Stimulated activated CD8-positive, alpha-beta memory T cell treated with anti-CD3 and anti-CD28 coated beads, Interleukin-7, amount 100 ng/mL, for 48 hours (primary cell): ENCODE results near the gene TAOK3.
"Not testable (repeated sequence)": the region's sequence is repeated elsewhere in the genome, so short reads cannot be mapped to it uniquely, and the experiment has no call there.

Source experiments
- DNase-seq, 2 donors: peaks; one replicate each; pipeline ENCODE4 v3.0.0-alpha.2; 2020; ENCODE audit warnings: low read depth in 1 of 2; ENCODE audit errors: extremely low read depth in 1 of 2

Gene TAOK3

GRCh38 chr12:118145798-118146156 lies 226.9 kb downstream of the TAOK3 start:
- no peak for DNase-seq

GRCh38 chr12:118145113-118145797 lies 227.5 kb downstream of the TAOK3 start:
- DNase-seq: no peak

DNA sequence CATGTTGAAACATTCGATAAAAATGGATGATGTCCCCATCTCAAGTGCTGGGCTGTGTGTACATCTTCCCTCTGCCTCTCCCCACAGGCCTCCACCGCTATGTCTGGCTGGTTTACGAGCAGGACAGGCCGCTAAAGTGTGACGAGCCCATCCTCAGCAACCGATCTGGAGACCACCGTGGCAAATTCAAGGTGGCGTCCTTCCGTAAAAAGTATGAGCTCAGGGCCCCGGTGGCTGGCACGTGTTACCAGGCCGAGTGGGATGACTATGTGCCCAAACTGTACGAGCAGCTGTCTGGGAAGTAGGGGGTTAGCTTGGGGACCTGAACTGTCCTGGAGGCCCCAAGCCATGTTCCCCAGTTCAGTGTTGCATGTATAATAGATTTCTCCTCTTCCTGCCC lies 228.2 kb downstream of the TAOK3 start:
- DNase-seq: no peak

GRCh38 chr12:118140825-118141224 lies 231.9 kb downstream of the TAOK3 start:
- no peak for DNase-seq

- no peak for DNase-seq
Observed at GRCh38 chr12:118137148-118137678, 235.5 kb downstream of the TAOK3 start.

DNA sequence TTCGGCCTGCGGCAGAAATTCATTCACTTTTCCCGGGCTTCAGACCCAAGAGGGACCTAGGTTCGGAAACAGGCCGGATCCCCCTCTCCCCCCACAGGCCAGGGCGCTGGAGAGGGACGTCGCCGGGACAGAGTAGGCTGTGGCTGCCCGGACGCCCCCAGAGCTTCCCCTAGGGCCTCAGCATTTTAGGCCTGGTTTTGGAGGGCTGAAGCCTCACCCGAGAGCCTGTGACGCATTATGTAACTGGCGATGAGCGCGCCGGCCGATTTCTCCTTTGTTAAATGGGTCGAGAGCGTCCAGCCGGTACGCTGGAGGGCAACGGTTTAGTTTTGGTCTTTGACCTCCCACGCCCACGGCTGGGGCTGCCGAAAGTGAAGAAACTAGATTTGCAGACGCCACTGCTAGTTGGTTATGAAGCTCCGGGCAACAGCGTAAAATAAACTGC lies 236.1 kb downstream of the TAOK3 start:
- DNase-seq: peak; percentile 19 to 20

- peak; percentile 88 to 90 for DNase-seq
Observed at GRCh38 chr12:118135788-118136558, 236.7 kb downstream of the TAOK3 start, which contains the start of gene PEBP1. Gene PEBP1 (plus strand): TSS chr12:118136124. CDS start chr12:118136210, 86 bp downstream.

- DNase-seq: not testable (repeated sequence)
Observed at GRCh38 chr12:118129436-118129835, 243.3 kb downstream of the TAOK3 start.

GRCh38 chr12:118127867-118128266 lies 244.8 kb downstream of the TAOK3 start:
- DNase-seq: no peak

DNA sequence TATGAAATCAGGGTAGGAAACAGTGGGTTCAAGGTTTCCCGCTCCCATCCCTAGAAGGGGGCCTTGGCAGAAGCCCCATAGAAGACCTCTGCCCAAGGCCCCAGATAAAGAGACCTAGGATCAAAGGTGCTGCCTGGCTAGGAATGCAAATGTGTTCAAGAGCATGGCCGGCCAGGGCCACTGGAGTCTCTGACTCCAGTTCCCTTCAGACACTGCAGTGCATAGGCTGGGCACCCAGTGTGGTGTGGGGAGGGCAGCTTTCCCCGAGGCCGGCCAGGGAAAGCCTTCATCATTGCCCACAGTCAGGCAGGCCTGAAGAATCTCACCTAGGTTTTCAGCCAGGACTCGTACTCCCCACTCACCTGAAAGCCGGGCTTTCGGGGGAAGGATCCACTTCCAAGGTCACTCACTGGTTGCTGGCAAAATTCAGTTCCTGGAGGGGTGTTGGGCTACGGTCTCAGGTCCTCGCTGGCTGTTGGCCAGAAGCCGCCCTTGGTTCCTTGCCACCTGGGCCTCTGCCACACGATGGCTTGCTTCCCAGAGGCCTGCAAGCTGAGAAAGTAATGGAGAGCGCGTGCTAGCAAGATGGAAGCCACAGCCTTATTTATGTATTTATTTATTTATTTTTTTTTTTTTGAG lies 246.5 kb downstream of the TAOK3 start:
- DNase-seq: no peak

- no peak for DNase-seq
Observed at GRCh38 chr12:118125743-118126118, 247.0 kb downstream of the TAOK3 start.

DNA sequence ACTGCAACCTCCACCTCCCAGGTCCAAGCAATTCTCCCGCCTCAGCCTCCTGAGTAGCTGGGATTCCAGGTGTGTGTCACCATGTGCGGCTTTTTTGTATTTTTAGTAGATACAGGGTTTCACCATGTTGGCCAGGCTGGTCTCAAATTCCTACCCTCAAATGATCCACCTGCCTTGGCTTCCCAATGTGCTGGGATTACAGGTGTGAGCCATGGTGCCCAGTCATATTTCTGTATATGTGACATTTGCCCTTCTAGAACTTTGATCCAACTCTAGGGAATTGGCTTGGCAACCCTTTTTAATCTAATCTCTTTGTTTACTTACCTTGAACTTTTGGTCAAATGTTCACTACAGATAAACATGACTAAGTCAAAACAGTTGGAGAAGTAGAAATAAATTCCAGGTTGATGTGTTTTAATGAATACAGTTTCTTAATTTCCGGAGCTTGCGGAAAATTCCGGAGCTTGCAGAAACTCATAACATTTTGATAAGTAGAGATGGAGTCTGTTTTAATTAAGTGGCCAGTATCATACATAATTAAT lies 248.3 kb downstream of the TAOK3 start:
- DNase-seq: no peak

DNA sequence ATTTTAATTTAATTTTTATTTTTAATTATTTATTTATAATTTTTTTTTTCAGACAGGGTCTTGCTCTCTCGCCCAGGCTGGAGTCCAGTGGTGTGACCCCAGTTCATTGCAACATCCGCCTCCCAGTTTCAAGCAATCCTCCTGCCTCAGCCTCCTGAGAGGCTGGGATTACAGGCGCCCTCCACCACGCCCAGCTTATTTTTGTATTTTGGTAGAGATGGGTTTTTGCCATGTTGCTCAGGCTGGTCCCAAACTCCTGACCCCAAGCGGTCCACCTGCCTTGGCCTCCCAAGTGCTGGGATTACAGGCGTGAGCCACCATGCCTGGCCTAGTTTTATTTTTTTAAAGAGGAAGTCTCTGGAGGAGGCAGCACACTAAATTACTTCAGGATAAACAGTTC lies 250.4 kb downstream of the TAOK3 start:
- no peak for DNase-seq

DNA sequence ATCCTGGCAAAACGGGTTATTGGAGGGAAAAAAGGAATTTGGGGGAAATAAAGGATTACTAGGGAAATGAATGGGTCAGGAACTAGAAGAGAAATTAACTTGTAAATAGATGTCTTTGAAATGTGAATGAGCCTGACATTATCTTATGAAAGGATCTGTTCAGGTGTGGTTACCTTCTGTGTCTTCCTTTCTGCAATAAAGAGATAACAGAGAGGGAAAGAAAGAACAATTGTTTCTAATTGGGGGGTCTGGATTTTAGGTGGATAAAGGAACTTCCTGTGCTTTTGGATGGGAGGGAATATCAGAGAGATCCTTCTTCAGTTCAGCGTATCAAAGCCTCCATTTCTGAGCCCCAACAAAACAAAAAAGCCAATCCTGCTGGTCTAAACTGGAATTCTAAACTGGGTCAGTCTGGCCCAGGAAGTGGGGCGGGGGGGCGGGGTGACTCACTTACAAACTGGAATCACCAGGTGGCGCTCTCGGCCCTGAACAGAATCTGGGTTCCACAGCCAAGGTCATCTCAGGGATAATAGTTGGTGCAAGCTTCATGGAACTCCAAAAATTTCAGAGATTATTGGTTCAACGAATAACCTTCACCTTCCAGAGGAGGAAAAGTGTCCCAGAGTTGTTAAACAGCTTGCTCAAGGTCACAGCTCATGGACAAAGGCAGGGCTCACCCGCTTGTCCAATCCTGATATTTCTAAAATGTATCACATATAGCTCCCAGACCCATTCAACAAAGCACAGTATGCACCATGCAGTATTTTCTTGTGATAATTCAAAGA lies 251.9 kb downstream of the TAOK3 start:
- peak; percentile 11 to 18 for DNase-seq

DNA sequence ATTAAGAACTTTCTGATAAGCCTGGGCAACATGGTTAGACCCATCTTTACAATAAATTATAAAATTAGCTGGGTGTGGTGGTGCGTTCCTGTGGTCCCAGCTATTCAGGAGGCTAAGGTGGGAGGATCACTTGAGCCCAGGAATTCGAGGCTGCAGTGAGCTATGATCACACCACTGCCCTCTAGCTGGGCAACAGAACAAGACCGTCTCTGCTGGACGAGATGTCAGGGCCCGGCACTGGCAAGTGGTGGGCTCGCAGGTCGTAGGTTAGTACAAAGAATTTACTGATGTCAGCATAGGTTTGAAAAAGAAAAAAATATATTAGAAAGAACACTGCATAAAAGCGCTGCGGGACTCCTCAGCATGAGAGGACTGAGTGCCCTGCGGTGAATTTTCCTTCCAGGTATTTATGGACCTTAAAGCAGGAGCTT lies 253.2 kb downstream of the TAOK3 start:
- no peak for DNase-seq

DNA sequence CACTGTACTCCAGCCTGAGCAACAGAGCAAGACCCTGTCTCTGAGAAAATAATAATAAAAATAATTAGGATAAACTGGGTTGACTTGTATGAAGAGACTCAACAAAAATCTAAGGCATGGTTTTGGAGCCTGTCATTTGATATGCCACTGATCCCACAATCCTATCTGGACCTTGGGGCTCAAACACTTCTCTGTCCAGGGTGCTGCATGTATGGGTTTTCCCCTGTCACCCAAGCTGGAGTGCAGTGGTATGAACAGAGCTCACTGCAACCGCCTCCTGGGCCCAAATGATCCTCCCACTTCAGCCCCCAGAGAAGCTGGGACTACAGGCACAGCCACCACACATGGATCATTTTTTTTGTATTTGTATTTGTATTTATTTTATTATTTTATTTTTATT lies 263.6 kb downstream of the TAOK3 start:
- DNase-seq: no peak

- DNase-seq: no peak
Observed at GRCh38 chr12:118107694-118108093, 265.0 kb downstream of the TAOK3 start.

DNA sequence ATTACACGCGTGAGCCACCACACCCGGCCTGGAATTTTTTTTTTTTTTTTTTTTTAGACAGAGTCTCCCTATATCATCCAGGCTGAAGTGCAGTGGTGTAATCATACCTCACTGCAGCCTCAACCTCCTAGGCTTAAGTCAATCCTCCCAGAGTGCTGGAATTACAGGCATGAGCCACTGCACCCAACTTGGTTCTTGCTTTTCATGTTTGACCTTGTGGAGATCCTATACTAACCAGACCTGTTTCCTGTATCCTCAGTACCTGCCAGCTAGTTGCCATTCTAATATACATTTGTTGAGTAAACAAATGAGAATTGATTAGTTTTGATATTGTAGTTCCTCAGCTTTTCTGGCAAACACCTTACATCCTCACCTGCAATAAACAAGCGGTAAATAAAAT lies 265.7 kb downstream of the TAOK3 start:
- no peak for DNase-seq

GRCh38 chr12:118103601-118104382 lies 268.9 kb downstream of the TAOK3 start, which contains the start of gene VSIG10:
Gene VSIG10 (minus strand): TSS chr12:118104011. CDS start chr12:118103671, 340 bp downstream.
- peak in 1 of 2 donors; percentile 1 for DNase-seq

DNA sequence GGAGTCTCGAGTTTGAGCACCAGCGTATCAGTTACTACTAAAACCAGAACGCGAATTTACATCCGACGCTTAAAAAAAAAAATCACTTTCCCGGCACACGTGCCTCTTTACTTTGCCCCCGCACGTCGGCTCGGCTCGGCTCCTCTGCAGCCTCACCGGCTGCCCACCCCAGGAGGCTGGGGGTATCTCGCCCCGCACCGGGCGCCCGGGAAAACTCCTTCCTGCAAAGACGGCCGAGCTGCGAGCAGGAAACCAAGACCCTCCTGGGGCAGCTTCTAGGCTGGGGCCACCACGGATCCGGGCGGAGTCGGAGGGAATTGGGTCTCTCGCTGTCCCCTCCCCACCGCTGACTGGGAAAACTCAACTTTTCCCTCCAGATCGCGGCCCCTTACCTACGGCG lies 269.5 kb downstream of the TAOK3 start:
- no peak for DNase-seq
